MM.1S (cell line): ENCODE measurements around the gene CLASP1.

ENCODE experiments used
- EZH2phosphoT487 ChIP-seq: fragments of 300-600 bp; sonication (generic); IDR thresholded peaks from 2 replicates; pipeline ENCODE4 v1.6.1; 2018; ENCODE audit warnings: antibody characterized with exemption, low read length
- TF ChIP-seq, protein P1 (sequence below): fragments of 300-600 bp; sonication (generic); IDR thresholded peaks from 2 replicates; pipeline ENCODE4 v1.5.1; 2016; ENCODE audit warnings: antibody characterized with exemption, low read length, mixed read lengths

DNA sequence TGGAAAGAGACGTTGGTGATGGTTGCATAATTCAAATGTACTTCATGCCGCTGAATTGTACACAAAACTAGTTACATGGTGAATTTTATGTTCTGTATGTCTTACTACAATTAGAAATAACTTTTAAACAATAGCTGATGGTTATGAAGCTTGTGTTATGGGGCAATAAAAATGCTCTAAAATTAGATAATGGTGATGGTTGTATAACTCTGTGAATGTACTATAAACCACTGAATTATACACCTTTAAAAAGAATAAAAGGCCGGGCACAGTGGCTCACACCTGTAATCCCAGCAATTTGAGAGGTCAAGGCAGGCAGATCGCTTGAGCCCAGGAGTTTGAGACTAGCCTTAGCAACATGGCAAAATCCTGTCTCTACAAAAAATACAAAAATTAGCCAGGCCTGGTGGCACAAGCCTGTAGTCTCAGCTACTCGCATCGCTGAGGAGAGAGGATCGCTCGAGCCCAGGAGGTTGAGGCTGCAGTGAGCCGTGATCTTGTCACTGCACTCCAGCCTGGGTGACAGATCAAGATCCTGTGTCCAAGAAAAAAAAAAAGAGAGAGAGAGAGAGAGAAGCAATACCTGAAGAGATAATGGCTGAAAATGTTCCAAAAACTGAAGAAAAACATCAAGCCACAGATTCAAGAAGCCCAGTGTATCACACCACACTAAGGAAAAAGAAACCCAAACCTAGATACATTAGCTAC lies 112.3 kb downstream of the CLASP1 start:
- TF ChIP-seq, protein P1, sequence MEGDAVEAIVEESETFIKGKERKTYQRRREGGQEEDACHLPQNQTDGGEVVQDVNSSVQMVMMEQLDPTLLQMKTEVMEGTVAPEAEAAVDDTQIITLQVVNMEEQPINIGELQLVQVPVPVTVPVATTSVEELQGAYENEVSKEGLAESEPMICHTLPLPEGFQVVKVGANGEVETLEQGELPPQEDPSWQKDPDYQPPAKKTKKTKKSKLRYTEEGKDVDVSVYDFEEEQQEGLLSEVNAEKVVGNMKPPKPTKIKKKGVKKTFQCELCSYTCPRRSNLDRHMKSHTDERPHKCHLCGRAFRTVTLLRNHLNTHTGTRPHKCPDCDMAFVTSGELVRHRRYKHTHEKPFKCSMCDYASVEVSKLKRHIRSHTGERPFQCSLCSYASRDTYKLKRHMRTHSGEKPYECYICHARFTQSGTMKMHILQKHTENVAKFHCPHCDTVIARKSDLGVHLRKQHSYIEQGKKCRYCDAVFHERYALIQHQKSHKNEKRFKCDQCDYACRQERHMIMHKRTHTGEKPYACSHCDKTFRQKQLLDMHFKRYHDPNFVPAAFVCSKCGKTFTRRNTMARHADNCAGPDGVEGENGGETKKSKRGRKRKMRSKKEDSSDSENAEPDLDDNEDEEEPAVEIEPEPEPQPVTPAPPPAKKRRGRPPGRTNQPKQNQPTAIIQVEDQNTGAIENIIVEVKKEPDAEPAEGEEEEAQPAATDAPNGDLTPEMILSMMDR = no peak
- no peak for TF ChIP-seq EZH2phosphoT487
